ENCODE data around the gene KLHL13. TPM values are rescaled to one million over a fixed set of nuclear protein-coding genes. Genes with fewer than 3 reads are reported as not detected.

Gene KLHL13
- total and polyA plus RNA-seq, 2 donors from 2014 or later = 13.8 to 55.4 TPM

- DNase-seq (no peak), FAIRE-seq (no peak)
- Histone ChIP-seq H3K36me3 (ENCODE audit: control insufficient read depth in 2 of 3, insufficient read depth in 3 of 3, low read length in 3 of 3) (no peaks in the 10 kb centered on the region), H3K9ac (ENCODE audit: low read length in 3 of 3) (no peak overlapping the region), H3K4me3 (ENCODE audit: low read length in 3 of 3) (no peak overlapping the region), H3K27ac (ENCODE audit: low read depth in 2 of 2, low read length in 2 of 2) (no peak overlapping the region), H3K4me1 (ENCODE audit: control insufficient read depth in 2 of 3, insufficient read depth in 2 of 3, low read depth in 1 of 3, low read length in 3 of 3) (no peaks in the 10 kb centered on the region), H3K27me3 (ENCODE audit: control insufficient read depth, insufficient read depth, low read length) (no peaks in the 10 kb centered on the region), H3K9me3 (ENCODE audit: control insufficient read depth in 2 of 3, insufficient read depth in 1 of 3, low read length in 3 of 3) (no peaks in the 10 kb centered on the region)
- intact Hi-C loops (cut with DNase I) = no loop called here
- no peak for TF ChIP-seq CTCF (IDR thresholded peaks at IDR 0.05; ENCODE audit: borderline replicate concordance, extremely low read depth, insufficient read depth)
These were observed 40.5 kb upstream of the KLHL13 start for GRCh38 chrX:118156953-118157608.

DNA sequence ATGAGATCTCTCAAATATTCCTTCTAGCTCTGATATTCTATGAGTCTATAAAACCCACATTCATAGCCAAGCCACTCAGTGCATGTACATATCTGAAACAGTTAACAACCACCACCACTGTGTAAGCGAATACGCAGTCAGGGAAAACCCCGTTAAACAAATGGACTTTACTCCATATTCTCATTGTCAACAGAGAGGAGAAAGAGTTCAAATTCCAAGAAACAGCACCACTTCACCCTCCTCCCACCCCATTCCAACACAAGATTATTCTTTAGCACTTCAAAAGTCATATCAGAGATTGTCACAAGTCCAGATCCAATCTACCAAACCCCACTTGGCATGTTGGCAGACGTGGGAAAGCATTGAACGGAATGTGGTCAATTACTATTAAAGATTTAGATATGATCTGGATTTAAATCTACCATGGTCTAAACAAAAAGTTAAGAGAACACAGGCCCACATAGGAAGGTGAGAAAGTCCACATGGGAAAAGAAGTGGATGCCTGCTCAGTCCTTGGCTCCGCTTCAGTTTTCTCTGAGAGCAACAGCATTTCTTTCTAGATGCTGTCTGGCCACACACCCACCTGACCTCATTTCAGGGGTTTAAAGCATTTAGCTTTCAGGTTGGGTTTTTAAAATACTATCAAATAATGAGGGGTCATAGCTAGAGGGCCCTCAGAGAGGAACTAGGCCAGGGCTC lies 39.8 kb upstream of the KLHL13 start:
- intact Hi-C loops (cut with DNase I) = no loop called here
- Histone ChIP-seq H3K9me3 (ENCODE audit: control insufficient read depth in 2 of 3, insufficient read depth in 1 of 3, low read length in 3 of 3) (no peaks in the 10 kb centered on the region), H3K36me3 (ENCODE audit: control insufficient read depth in 2 of 3, insufficient read depth in 3 of 3, low read length in 3 of 3) (no peaks in the 10 kb centered on the region), H3K27ac (ENCODE audit: low read depth in 2 of 2, low read length in 2 of 2) (no peak overlapping the region), H3K4me3 (ENCODE audit: low read length in 3 of 3) (no peak overlapping the region), H3K9ac (ENCODE audit: low read length in 3 of 3) (no peak overlapping the region), H3K27me3 (ENCODE audit: control insufficient read depth, insufficient read depth, low read length) (no peaks in the 10 kb centered on the region), H3K4me1 (ENCODE audit: control insufficient read depth in 2 of 3, insufficient read depth in 2 of 3, low read depth in 1 of 3, low read length in 3 of 3) (no peaks in the 10 kb centered on the region)
- no peak for TF ChIP-seq CTCF (IDR thresholded peaks at IDR 0.05; ENCODE audit: borderline replicate concordance, extremely low read depth, insufficient read depth)
- DNase-seq = peak in 1 of 5 donors; percentile 5
- FAIRE-seq = peak; percentile 6

DNA sequence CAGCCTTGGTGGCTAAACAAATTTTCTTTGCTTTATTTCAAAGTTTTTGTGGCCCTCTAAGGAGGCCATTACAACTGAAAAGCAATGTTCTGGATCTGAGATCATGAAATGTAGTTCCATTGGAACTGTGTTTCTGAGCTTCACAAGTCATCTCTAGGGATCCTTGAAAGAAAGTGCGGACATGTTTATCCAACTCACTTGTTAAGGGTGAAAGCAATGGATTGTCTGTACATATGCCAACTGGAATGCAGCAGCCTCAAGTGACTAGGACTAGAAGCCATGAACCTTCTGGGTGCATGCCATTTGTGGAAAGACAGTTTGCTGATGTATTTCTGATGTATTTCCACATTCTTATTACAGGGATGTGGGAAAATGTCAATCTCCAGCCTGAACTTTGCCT lies 36.7 kb upstream of the KLHL13 start:
- H3K27ac ChIP-seq (ENCODE audit: low read depth in 2 of 2, low read length in 2 of 2) = no peak overlapping the region

More for the DNA sequence above, 36.7 kb upstream of the KLHL13 start:
- no peaks in the 10 kb centered on the region for H3K9me3 ChIP-seq (ENCODE audit: control insufficient read depth in 2 of 3, insufficient read depth in 1 of 3, low read length in 3 of 3)
- no peaks in the 10 kb centered on the region for H3K4me1 ChIP-seq (ENCODE audit: control insufficient read depth in 2 of 3, insufficient read depth in 2 of 3, low read depth in 1 of 3, low read length in 3 of 3)
- no peaks in the 10 kb centered on the region for H3K36me3 ChIP-seq (ENCODE audit: control insufficient read depth in 2 of 3, insufficient read depth in 3 of 3, low read length in 3 of 3)
- no peak for TF ChIP-seq CTCF (IDR thresholded peaks at IDR 0.05; ENCODE audit: borderline replicate concordance, extremely low read depth, insufficient read depth)
- DNase-seq = no peak
- no peak overlapping the region for H3K9ac ChIP-seq (ENCODE audit: low read length in 3 of 3)
- H3K27me3 ChIP-seq (ENCODE audit: control insufficient read depth, insufficient read depth, low read length) = no peaks in the 10 kb centered on the region
- no peak for FAIRE-seq
- intact Hi-C loops (cut with DNase I) = no loop called here
- no peak overlapping the region for H3K4me3 ChIP-seq (ENCODE audit: low read length in 3 of 3)
